NCI-H774 (cell line): ENCODE results near the gene MBD3L4.
"Not testable (repeated sequence)": the region's sequence is repeated elsewhere in the genome, so short reads cannot be mapped to it uniquely, and the experiment has no call there.

Experiments used
- DNase-seq: peaks from one replicate; lab custom pipeline; 2025; lab: John Stamatoyannopoulos, UW

MBD3L4 gene

GRCh38 chr19:7049021-7049420, 9.0 kb upstream of the MBD3L4 start, which contains the start of gene MBD3L2:
TSS of gene MBD3L2 (plus strand) at chr19:7049321. CDS start at chr19:7049374, 53 bp downstream.
- not testable (repeated sequence) for DNase-seq

- DNase-seq, result not testable (repeated sequence)
These were observed 1.6 kb upstream of the MBD3L4 start for GRCh38 chr19:7041563-7041962.

GRCh38 chr19:7030278-7030677, 9.7 kb downstream of the MBD3L4 start, which contains the start of gene MBD3L5:
TSS of gene MBD3L5 (plus strand) at chr19:7030578. CDS start at chr19:7030612, 34 bp downstream.
- not testable (repeated sequence) for DNase-seq

- not testable (repeated sequence) for DNase-seq
These were observed 11.2 kb downstream of the MBD3L4 start for GRCh38 chr19:7028790-7029189.

- not testable (repeated sequence) for DNase-seq
These were observed 18.6 kb downstream of the MBD3L4 start, which contains the start of gene MBD3L2B for GRCh38 chr19:7021331-7021730. TSS of gene MBD3L2B (minus strand) at chr19:7021431. CDS start at chr19:7021397, 34 bp downstream.

- no peak for DNase-seq
These were observed 21.2 kb downstream of the MBD3L4 start for GRCh38 chr19:7018828-7019227.

- DNase-seq, result no peak
These were observed 26.3 kb downstream of the MBD3L4 start for GRCh38 chr19:7013678-7014077.

- DNase-seq, result no peak
These were observed 29.0 kb downstream of the MBD3L4 start for GRCh38 chr19:7010722-7011593.

GRCh38 chr19:7007859-7008258, 32.1 kb downstream of the MBD3L4 start:
- no peak for DNase-seq

GRCh38 chr19:7006135-7006704, 33.8 kb downstream of the MBD3L4 start:
- no peak for DNase-seq

- no peak for DNase-seq
These were observed 35.6 kb downstream of the MBD3L4 start for GRCh38 chr19:7004313-7004931.

- DNase-seq, result no peak
These were observed 39.2 kb downstream of the MBD3L4 start for GRCh38 chr19:7000816-7001215.

- DNase-seq, result no peak
These were observed 39.6 kb downstream of the MBD3L4 start for GRCh38 chr19:7000333-7000732.

- no peak for DNase-seq
These were observed 40.0 kb downstream of the MBD3L4 start for GRCh38 chr19:6999933-7000332.

- no peak for DNase-seq
These were observed 42.1 kb downstream of the MBD3L4 start for GRCh38 chr19:6997679-6998445.

- no peak for DNase-seq
These were observed 43.2 kb downstream of the MBD3L4 start for GRCh38 chr19:6996810-6997209.

- DNase-seq, result no peak
These were observed 44.9 kb downstream of the MBD3L4 start for GRCh38 chr19:6995054-6995453.

GRCh38 chr19:6988257-6988656, 51.7 kb downstream of the MBD3L4 start:
- DNase-seq, result no peak

GRCh38 chr19:6987850-6988249, 52.1 kb downstream of the MBD3L4 start:
- no peak for DNase-seq
